ENCODE measurements around the gene GPD2.
"Not testable (repeated sequence)": the region's sequence is repeated elsewhere in the genome, so short reads cannot be mapped to it uniquely, and the experiment has no call there.

Gene GPD2

DNA sequence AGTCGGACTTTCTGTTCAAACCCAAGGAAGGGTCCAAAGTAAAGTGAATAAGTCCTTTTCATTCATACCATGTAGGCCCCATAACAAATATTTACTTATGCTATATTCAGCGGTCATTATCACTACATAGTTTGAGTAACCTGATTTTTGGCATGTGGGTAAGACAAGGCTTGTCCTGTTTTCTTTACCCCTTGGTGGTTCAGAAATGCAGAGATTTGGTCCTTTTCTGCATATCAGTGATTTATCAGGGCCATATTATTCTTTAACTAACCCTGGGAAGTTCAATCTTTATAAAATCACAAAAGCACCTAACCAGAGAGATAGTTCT, 157.4 kb downstream of the GPD2 start:
- no peak for TF ChIP-seq CTCF (IDR thresholded peaks at IDR 0.05; ENCODE audit: insufficient read depth, missing control alignments)
- no peak for DNase-seq (ENCODE audit: insufficient read length, low spot score)
- FAIRE-seq = no peak

- no peak for DNase-seq (ENCODE audit: insufficient read length, low spot score)
- FAIRE-seq = no peak
- no peak for TF ChIP-seq CTCF (IDR thresholded peaks at IDR 0.05; ENCODE audit: insufficient read depth, missing control alignments)
Observed at GRCh38 chr2:156598563-156598962, 162.4 kb downstream of the GPD2 start.

- DNase-seq (ENCODE audit: insufficient read length, low spot score) (no peak), FAIRE-seq (no peak)
- TF ChIP-seq CTCF (IDR thresholded peaks at IDR 0.05; ENCODE audit: insufficient read depth, missing control alignments) = no peak
Observed at GRCh38 chr2:156600196-156600595, 164.0 kb downstream of the GPD2 start.

DNA sequence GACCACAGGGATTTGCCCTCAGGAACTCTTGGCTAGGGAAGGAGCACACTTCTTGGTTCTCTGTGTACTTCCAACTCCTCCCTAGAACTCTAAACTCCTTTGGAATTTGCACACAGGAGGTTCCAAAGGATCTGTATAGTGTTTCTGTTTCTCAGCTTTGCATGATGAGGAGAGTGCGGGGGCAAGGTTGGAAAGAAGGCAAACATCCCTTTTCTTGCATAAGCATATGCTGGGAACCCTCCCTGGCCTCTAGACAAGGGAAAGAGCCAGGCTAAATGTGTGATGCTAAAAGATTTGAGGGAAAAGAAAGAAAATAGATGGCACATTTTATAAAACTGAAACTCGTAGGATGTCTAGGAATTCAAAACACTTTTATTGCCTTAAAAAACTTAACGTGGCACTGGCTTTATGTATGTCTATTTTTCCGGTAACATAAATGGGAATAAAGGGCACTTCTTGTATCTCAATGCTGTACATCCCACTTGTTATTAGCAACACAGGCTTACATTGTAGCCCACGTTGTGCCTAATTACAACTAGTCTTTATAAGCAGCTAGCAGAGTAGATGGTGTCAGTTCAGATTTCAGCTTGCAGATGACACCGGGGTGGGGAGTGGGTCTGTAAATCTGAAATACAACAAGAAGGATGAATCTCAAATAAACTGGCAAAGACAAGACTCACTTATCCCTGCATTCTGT, 165.8 kb downstream of the GPD2 start:
- FAIRE-seq (no peak), DNase-seq (ENCODE audit: insufficient read length, low spot score) (no peak)
- no peak for TF ChIP-seq CTCF (IDR thresholded peaks at IDR 0.05; ENCODE audit: insufficient read depth, missing control alignments)

DNA sequence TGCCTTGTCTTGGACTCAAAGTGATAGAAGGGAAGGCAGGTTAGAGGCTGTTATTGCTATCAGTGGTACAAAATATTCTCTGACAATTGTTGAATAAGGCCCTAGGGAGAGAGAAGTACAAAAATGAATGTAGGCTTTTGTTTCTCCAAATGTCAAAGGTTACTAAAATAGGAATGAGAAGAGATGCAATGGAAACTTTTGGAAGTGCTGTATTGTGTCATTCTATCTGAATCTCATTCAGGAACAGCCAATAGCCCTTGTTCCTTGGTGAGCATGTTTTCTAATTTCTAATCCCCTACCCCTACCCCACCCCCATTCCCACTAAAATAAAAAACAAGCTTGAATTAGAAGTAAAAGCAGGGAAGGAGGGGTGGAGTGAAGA, 166.4 kb downstream of the GPD2 start:
- DNase-seq (ENCODE audit: insufficient read length, low spot score) (no peak), FAIRE-seq (no peak)
- TF ChIP-seq CTCF (IDR thresholded peaks at IDR 0.05; ENCODE audit: insufficient read depth, missing control alignments) = no peak

GRCh38 chr2:156615836-156616322, 179.7 kb downstream of the GPD2 start:
- FAIRE-seq (no peak), DNase-seq (ENCODE audit: insufficient read length, low spot score) (no peak)
- TF ChIP-seq CTCF (IDR thresholded peaks at IDR 0.05; ENCODE audit: insufficient read depth, missing control alignments) = no peak

DNA sequence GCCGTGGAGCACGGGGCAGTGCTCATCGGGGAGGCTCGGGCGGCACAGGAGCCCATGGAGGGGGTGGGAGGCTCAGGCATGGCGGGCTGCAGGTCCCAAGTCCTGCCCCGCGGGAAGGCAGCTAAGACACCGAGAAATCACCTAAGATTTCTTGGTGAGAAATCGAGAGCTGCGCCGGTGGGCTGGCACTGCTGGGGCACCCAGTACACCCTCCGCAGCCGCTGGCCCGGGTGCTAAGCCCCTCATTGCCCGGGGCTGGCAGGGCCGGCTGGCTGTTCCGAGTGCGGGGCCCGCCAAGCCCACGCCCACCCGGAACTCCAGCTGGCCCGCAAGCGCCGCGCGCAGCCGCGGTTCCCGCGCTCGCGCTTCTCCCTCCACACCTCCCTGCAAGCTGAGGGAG, 181.9 kb downstream of the GPD2 start:
- FAIRE-seq; DNase-seq (ENCODE audit: insufficient read length, low spot score): not testable (repeated sequence)

Data from D721Med (cell line).